Measurements from ENCODE around the gene GRID1.

GRID1 gene

GRCh38 chr10:85925201-85925750 is 441.3 kb downstream of the GRID1 start:
- no peak for DNase-seq (ENCODE audit: low read depth)

- DNase-seq (ENCODE audit: low read depth) = no peak
Observed at GRCh38 chr10:85924382-85925102, 442.1 kb downstream of the GRID1 start.

GRCh38 chr10:85922356-85923129 is 444.1 kb downstream of the GRID1 start:
- DNase-seq (ENCODE audit: low read depth) = no peak

- no peak for DNase-seq (ENCODE audit: low read depth)
Observed at GRCh38 chr10:85921789-85922188, 444.8 kb downstream of the GRID1 start.

- no peak for DNase-seq (ENCODE audit: low read depth)
Observed at GRCh38 chr10:85920311-85920710, 446.3 kb downstream of the GRID1 start.

- DNase-seq (ENCODE audit: low read depth) = no peak
Observed at GRCh38 chr10:85919491-85920021, 447.0 kb downstream of the GRID1 start.

GRCh38 chr10:85918371-85918770 is 448.2 kb downstream of the GRID1 start:
- no peak for DNase-seq (ENCODE audit: low read depth)

- no peak for DNase-seq (ENCODE audit: low read depth)
Observed at GRCh38 chr10:85917601-85918000, 449.0 kb downstream of the GRID1 start.

GRCh38 chr10:85916994-85917573 is 449.5 kb downstream of the GRID1 start:
- no peak for DNase-seq (ENCODE audit: low read depth)

- DNase-seq (ENCODE audit: low read depth) = no peak
Observed at GRCh38 chr10:85916286-85916685, 450.3 kb downstream of the GRID1 start.

GRCh38 chr10:85915245-85915846 is 451.2 kb downstream of the GRID1 start:
- no peak for DNase-seq (ENCODE audit: low read depth)

GRCh38 chr10:85914720-85915119 is 451.9 kb downstream of the GRID1 start:
- DNase-seq (ENCODE audit: low read depth) = no peak

GRCh38 chr10:85908462-85908861 is 458.1 kb downstream of the GRID1 start:
- no peak for DNase-seq (ENCODE audit: low read depth)

- no peak for DNase-seq (ENCODE audit: low read depth)
Observed at GRCh38 chr10:85902051-85902450, 464.5 kb downstream of the GRID1 start.

- no peak for DNase-seq (ENCODE audit: low read depth)
Observed at GRCh38 chr10:85901599-85901998, 465.0 kb downstream of the GRID1 start.

- DNase-seq (ENCODE audit: low read depth) = no peak
Observed at GRCh38 chr10:85900487-85900886, 466.1 kb downstream of the GRID1 start.

- DNase-seq (ENCODE audit: low read depth) = no peak
Observed at GRCh38 chr10:85900061-85900460, 466.5 kb downstream of the GRID1 start.

- DNase-seq (ENCODE audit: low read depth) = no peak
Observed at GRCh38 chr10:85891472-85891871, 475.1 kb downstream of the GRID1 start.

GRCh38 chr10:85888559-85888958 is 478.0 kb downstream of the GRID1 start:
- no peak for DNase-seq (ENCODE audit: low read depth)

GRCh38 chr10:85888004-85888403 is 478.6 kb downstream of the GRID1 start:
- DNase-seq (ENCODE audit: low read depth) = no peak

GRCh38 chr10:85874208-85874607 is 492.4 kb downstream of the GRID1 start:
- DNase-seq (ENCODE audit: low read depth) = no peak

GRCh38 chr10:85873063-85873462 is 493.5 kb downstream of the GRID1 start:
- no peak for DNase-seq (ENCODE audit: low read depth)

All from stimulated activated CD8-positive, alpha-beta memory T cell treated with anti-CD3 and anti-CD28 coated beads, Interleukin-4, amount 100 ng/mL, for 24 hours (primary cell).